ENCODE measurements around the gene PDRG1. TPM values are rescaled to one million over a fixed set of nuclear protein-coding genes. Genes with fewer than 3 reads are reported as not detected.
A peak's percentile ranks its signal among the peaks of the same experiment; 100 is the strongest.

Gene PDRG1
- total RNA-seq, 1 donor from 2014 or later, result 20.6 TPM

DNA sequence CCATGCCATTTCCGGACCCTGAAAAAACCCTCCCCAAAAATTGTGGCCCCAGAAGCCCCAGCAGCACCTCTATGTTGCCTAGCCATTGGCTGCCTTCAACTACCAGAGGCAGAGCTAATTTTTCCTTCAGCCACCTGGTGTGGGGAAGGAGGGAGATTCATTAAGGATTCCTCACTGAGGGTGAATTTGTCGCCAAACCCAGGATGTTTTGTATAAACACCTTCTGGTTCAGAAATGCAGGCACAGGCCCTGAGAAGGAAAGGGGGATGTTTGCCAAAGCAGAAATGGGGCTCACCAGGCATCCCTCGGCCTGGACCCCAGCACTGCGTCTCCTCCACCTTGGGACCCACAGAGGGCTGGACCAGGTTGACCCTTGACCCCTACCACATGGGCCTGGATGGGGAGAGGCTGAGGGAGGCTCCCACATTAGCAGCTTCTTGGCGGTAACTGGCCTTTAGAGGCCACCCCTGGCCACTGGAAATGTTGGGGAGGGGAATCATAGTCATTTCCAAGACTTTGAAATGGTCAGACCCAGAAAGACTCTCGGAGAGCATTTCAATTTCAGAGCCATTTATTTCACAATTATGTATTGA lies 1.8 kb upstream of the PDRG1 start:
- Histone ChIP-seq H3K36me3 (ENCODE audit: insufficient read depth, low read length) (peaks cover under 1% of the 10 kb centered on the region), H4K20me1 (ENCODE audit: insufficient read depth, low read length) (peaks cover 21% of the 10 kb centered on the region), H3K4me2 (ENCODE audit: low read length) (no peak overlapping the region), H3K4me1 (ENCODE audit: insufficient read depth, low read length) (peaks cover 11% of the 10 kb centered on the region), H3K9me3 (ENCODE audit: insufficient read depth, low read depth, low read length) (no peaks in the 10 kb centered on the region), H3K4me3 (ENCODE audit: insufficient read depth, low read depth, low read length) (no peak overlapping the region), H3K27ac (ENCODE audit: low read depth, low read length) (no peak overlapping the region), H3K9ac (ENCODE audit: low read length) (no peak overlapping the region), H2AFZ (ENCODE audit: low read depth, low read length) (no peak overlapping the region), H3K27me3 (ENCODE audit: insufficient read depth, low read length) (peaks cover 15% of the 10 kb centered on the region), H3K79me2 (ENCODE audit: insufficient read depth, low read length) (peaks cover 28% of the 10 kb centered on the region)
- DNase-seq (ENCODE audit: low read depth) (no peak), FAIRE-seq (no peak)
- peaks cover 26% of the 10 kb centered on the region for H3K27me3 Mint-ChIP-seq (ENCODE audit: low read depth, unreplicated experiment)
- peaks cover 3% of the 10 kb centered on the region for H3K36me3 Mint-ChIP-seq (ENCODE audit: low read depth, unreplicated experiment)
- H3K4me1 Mint-ChIP-seq (ENCODE audit: low read depth, unreplicated experiment), result peaks cover 6% of the 10 kb centered on the region
- TF ChIP-seq CTCF (IDR thresholded peaks at IDR 0.05; ENCODE audit: insufficient read depth, low read depth, low read length) (no peak), EZH2 (IDR thresholded peaks at IDR 0.05; ENCODE audit: insufficient read depth, low read length) (no peak)
- no peak overlapping the region for H3K4me3 Mint-ChIP-seq (ENCODE audit: unreplicated experiment)
- no peak overlapping the region for H3K27ac Mint-ChIP-seq (ENCODE audit: unreplicated experiment)
- H3K9me3 Mint-ChIP-seq (ENCODE audit: unreplicated experiment), result no peaks in the 10 kb centered on the region

GRCh38 chr20:31951203-31951529 lies 680 bp downstream of the PDRG1 start:
- Histone ChIP-seq H2AFZ (ENCODE audit: low read depth, low read length) (peak overlapping the region; percentile 93), H3K4me2 (ENCODE audit: low read length) (peak overlapping the region; percentile 98), H3K9me3 (ENCODE audit: insufficient read depth, low read depth, low read length) (no peaks in the 10 kb centered on the region), H3K9ac (ENCODE audit: low read length) (peak overlapping the region; percentile 99), H3K4me3 (ENCODE audit: insufficient read depth, low read depth, low read length) (peak overlapping the region; percentile 98), H3K27me3 (ENCODE audit: insufficient read depth, low read length) (peaks cover 8% of the 10 kb centered on the region), H3K36me3 (ENCODE audit: insufficient read depth, low read length) (peaks cover 22% of the 10 kb centered on the region), H4K20me1 (ENCODE audit: insufficient read depth, low read length) (peaks cover 39% of the 10 kb centered on the region), H3K4me1 (ENCODE audit: insufficient read depth, low read length) (peaks cover 11% of the 10 kb centered on the region), H3K27ac (ENCODE audit: low read depth, low read length) (peak overlapping the region; percentile 75), H3K79me2 (ENCODE audit: insufficient read depth, low read length) (peaks cover 32% of the 10 kb centered on the region)
- Mint-ChIP-seq H3K36me3 (ENCODE audit: low read depth, unreplicated experiment) (peaks cover 15% of the 10 kb centered on the region), H3K9me3 (ENCODE audit: unreplicated experiment) (no peaks in the 10 kb centered on the region), H3K4me1 (ENCODE audit: low read depth, unreplicated experiment) (peaks cover 6% of the 10 kb centered on the region), H3K27ac (ENCODE audit: unreplicated experiment) (peak overlapping the region; percentile 91), H3K27me3 (ENCODE audit: low read depth, unreplicated experiment) (peaks cover 21% of the 10 kb centered on the region), H3K4me3 (ENCODE audit: unreplicated experiment) (peak overlapping the region; percentile 94)
- DNase-seq (ENCODE audit: low read depth) (no peak), FAIRE-seq (no peak)
- TF ChIP-seq EZH2 (IDR thresholded peaks at IDR 0.05; ENCODE audit: insufficient read depth, low read length) (no peak), CTCF (IDR thresholded peaks at IDR 0.05; ENCODE audit: insufficient read depth, low read depth, low read length) (no peak)

DNA sequence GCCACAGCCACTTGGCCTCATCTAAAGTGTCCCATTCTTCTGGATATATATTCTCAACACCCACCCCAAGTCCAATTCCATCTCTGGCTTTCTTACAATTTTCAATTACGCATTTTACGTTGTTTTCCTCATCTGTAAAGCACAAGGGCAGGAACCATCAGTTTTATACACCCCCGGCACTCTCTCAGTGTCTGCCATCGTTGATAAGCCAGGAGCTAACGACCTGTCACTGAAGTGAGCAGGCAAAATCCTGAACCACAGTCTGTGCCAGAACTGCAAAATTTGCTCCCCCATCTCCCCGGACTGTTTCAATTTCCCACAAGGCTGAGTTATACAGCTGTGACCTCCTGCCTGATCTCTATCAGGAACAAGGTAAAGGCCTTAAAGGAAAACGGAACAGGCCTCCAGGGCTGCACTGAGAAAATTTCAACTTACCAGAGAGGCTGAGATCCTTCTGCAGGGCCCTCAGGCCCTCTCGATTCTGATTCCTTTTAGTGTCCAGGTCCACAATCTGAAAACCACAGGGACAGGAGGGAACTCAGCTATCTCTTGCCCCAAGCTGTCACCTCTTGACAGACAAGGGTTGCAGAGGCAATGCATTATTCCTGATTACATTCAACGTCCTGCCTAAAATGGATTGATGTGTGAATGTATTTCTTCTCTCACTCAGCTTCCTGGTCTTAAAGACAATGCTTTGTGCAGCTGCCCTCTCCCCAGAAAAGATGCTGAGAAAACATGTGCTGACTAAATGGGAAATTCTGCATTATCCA lies 1.8 kb downstream of the PDRG1 start:
- TF ChIP-seq EZH2 (IDR thresholded peaks at IDR 0.05; ENCODE audit: insufficient read depth, low read length) (no peak), CTCF (IDR thresholded peaks at IDR 0.05; ENCODE audit: insufficient read depth, low read depth, low read length) (no peak)
- peaks cover 11% of the 10 kb centered on the region for H3K4me1 ChIP-seq (ENCODE audit: insufficient read depth, low read length)
- peaks cover 3% of the 10 kb centered on the region for H3K27me3 ChIP-seq (ENCODE audit: insufficient read depth, low read length)
- Mint-ChIP-seq H3K4me3 (ENCODE audit: unreplicated experiment) (peak overlapping the region; percentile 94), H3K27ac (ENCODE audit: unreplicated experiment) (no peak overlapping the region), H3K36me3 (ENCODE audit: low read depth, unreplicated experiment) (peaks cover 17% of the 10 kb centered on the region), H3K9me3 (ENCODE audit: unreplicated experiment) (no peaks in the 10 kb centered on the region), H3K4me1 (ENCODE audit: low read depth, unreplicated experiment) (peaks cover 6% of the 10 kb centered on the region), H3K27me3 (ENCODE audit: low read depth, unreplicated experiment) (peaks cover 10% of the 10 kb centered on the region)
- H3K79me2 ChIP-seq (ENCODE audit: insufficient read depth, low read length), result peaks cover 32% of the 10 kb centered on the region
- peak overlapping the region; percentile 99 for H3K9ac ChIP-seq (ENCODE audit: low read length)
- FAIRE-seq (no peak), DNase-seq (ENCODE audit: low read depth) (no peak)
- peak overlapping the region; percentile 98 for H3K4me2 ChIP-seq (ENCODE audit: low read length)
- H3K9me3 ChIP-seq (ENCODE audit: insufficient read depth, low read depth, low read length), result no peaks in the 10 kb centered on the region
- H4K20me1 ChIP-seq (ENCODE audit: insufficient read depth, low read length), result peaks cover 39% of the 10 kb centered on the region
- H2AFZ ChIP-seq (ENCODE audit: low read depth, low read length), result no peak overlapping the region
- H3K36me3 ChIP-seq (ENCODE audit: insufficient read depth, low read length), result peaks cover 26% of the 10 kb centered on the region
- no peak overlapping the region for H3K27ac ChIP-seq (ENCODE audit: low read depth, low read length)
- H3K4me3 ChIP-seq (ENCODE audit: insufficient read depth, low read depth, low read length), result no peak overlapping the region

Data from astrocyte (in vitro differentiated cells and primary cell).